GM21528 (cell line): Measurements from ENCODE around the gene FLNC.

Experiments used
- ATAC-seq: cut with Tn5 transposase; IDR thresholded peaks from one replicate; pipeline ENCODE4 v1.9.1; 2021; ENCODE audit warnings: mild to moderate bottlenecking, moderate library complexity; ENCODE audit not compliant: unreplicated experiment, low FRiP score

The FLNC gene

DNA sequence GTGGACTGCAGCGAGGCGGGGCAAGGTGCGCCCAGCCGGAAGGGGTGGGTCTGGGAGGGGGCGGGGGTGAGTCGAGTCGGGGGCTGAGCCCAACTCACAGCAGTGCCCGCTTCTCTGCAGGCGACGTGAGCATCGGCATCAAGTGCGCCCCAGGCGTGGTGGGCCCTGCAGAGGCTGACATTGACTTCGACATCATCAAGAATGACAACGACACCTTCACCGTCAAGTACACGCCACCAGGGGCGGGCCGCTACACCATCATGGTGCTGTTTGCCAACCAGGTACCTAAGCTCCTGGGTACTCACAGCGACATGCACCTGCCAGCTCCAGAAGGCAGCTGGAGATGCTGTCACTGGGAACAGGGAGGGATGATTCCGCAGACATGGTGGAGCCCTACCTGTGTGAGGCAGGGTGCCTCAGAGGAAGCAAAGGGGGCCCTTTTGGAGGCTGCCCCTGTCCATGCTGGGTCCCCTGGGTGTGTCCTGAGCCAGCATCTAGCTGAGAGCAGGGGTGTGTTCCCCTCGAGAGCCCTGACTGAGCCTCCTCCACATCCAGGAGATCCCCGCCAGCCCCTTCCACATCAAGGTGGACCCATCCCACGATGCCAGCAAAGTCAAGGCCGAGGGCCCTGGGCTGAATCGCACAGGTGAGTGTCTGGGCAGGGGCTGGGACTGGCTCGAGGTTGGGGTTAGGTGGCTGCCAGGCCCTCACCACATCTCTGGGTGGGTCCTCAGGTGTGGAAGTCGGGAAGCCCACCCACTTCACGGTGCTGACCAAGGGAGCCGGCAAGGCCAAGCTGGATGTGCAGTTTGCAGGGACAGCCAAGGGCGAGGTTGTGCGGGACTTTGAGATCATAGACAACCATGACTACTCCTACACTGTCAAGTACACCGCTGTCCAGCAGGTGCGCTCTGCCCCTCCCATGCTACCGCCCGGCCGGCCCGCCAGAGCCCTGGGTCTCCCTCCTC, 12.8 kb downstream of the FLNC start:
- ATAC-seq: no peak

DNA sequence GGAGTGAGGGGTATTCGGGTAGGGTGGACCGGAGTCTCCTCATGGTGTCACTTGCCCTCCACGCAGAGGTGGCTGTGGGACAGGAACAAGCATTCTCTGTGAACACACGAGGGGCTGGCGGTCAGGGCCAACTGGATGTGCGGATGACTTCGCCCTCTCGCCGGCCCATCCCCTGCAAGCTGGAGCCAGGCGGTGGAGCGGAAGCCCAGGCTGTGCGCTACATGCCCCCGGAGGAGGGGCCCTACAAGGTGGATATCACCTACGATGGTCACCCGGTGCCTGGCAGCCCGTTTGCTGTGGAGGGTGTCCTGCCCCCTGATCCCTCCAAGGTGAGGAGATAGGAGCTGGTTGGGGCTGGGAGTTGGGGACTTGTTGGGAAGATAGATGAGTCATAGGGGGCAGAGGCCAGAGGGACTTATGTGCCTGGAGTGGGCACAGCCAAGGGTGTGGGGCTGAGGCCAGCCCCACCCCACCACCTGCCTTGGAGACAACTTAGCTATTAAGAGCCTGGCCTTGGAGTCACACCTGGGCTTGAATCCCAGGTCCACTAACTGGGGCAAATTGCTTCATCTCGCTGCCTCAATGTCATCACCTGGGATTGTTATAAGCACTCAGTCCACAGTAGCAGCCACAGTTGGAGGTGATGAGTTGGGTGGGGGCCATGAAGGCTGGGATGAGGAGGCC, 13.9 kb downstream of the FLNC start:
- no peak for ATAC-seq

DNA sequence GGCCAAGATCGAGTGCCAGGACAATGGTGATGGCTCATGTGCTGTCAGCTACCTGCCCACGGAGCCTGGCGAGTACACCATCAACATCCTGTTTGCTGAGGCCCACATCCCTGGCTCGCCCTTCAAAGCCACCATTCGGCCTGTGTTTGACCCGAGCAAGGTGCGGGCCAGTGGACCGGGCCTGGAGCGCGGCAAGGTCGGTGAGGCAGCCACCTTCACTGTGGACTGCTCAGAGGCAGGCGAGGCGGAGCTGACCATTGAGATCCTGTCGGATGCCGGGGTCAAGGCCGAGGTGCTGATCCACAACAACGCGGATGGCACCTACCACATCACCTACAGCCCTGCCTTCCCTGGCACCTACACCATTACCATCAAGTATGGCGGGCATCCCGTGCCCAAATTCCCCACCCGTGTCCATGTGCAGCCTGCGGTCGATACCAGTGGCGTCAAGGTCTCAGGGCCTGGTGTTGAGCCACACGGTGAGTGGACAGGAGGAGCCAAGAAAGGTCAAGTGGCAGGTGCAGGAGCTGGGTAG, 14.6 kb downstream of the FLNC start:
- ATAC-seq: no peak

DNA sequence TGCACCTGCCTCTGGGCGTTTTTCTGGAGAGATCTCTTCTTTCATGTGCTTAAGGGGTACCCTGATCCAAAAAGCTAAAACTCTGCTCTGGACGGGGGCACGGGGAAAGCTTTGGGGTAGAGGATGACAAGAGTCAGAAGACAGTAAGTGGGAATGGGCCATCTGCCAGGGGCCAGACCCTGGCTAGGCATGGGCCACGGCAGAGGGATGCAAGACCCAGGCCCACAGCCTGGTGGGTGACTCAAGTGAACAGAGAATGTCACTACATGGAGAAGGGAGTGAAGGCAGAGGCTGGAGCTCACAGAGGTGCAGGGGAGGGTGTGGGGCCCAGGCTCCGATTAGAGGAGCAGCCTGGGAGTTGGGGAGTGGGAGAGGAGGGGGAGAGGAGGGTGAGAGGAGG, 15.3 kb downstream of the FLNC start:
- ATAC-seq: no peak

GRCh38 chr7:128845987-128846386, 15.8 kb downstream of the FLNC start:
- ATAC-seq: no peak

DNA sequence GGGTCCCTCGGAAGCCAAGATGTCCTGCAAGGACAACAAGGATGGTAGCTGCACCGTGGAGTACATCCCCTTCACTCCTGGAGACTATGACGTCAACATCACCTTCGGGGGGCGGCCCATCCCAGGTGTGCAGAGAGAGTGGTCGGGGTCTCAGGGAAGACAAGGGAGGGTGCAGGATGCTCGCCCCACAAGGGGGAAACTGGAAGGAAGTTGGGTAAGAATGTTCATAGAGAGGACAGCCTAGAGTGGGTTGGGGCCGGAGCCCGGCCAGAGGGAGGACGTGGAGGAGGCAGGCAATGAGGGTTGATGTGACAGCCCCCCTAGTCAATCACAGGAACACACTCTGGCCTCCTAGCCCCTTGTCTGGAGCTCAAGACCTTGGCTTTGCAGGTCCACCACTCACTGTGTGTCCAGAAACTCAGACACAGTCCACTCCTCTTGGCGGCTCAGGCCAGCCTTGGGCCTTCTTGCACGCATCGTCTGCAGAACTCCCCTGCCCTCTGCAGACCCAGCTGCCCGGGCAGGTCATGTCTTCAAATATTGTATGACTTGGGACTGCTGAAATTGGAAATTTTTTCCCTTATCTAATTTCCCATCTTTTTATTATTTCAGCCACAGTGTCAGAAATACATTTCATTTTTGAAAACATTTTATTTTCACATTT, 16.7 kb downstream of the FLNC start:
- no peak for ATAC-seq

GRCh38 chr7:128847721-128848211, 17.6 kb downstream of the FLNC start:
- ATAC-seq: no peak

- no peak for ATAC-seq
Measured at GRCh38 chr7:128848289-128849155, 18.3 kb downstream of the FLNC start.

GRCh38 chr7:128849156-128849515, 18.9 kb downstream of the FLNC start:
- ATAC-seq: no peak

- ATAC-seq: no peak
Measured at GRCh38 chr7:128849804-128850490, 19.7 kb downstream of the FLNC start.

GRCh38 chr7:128852537-128853254, 22.5 kb downstream of the FLNC start:
- no peak for ATAC-seq

DNA sequence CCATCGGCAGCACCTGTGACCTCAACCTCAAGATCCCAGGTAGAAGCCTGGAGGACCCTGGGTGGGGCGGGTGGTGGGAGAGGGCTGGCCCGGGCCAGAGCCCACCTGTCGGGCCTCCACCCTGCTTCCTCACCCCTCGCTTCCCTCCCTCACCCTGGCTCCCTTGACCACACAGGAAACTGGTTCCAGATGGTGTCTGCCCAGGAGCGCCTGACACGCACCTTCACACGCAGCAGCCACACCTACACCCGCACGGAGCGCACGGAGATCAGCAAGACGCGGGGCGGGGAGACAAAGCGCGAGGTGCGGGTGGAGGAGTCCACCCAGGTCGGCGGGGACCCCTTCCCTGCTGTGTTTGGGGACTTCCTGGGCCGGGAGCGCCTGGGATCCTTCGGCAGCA, 23.6 kb downstream of the FLNC start:
- ATAC-seq: no peak

- no peak for ATAC-seq
Measured at GRCh38 chr7:128854396-128854795, 24.2 kb downstream of the FLNC start.

DNA sequence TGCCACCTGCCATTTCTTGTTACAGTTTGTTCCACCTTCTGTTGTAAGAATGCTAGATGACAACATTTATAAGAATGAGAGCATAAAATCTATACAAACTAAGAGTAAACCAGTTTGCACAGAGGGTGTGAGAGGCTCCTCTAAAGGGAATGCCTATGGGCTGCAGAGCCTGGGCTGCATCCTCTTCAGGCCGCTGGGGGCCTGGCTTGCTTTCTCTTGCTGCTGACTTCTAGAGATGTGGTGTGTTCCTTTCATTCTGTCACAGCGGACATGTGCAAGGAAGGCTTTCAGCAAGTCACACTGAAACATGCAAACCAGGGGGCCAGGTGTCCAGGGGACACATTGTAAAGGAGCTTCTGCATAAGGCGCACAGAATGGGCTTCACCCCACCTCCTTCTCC, 25.4 kb downstream of the FLNC start:
- ATAC-seq: no peak

DNA sequence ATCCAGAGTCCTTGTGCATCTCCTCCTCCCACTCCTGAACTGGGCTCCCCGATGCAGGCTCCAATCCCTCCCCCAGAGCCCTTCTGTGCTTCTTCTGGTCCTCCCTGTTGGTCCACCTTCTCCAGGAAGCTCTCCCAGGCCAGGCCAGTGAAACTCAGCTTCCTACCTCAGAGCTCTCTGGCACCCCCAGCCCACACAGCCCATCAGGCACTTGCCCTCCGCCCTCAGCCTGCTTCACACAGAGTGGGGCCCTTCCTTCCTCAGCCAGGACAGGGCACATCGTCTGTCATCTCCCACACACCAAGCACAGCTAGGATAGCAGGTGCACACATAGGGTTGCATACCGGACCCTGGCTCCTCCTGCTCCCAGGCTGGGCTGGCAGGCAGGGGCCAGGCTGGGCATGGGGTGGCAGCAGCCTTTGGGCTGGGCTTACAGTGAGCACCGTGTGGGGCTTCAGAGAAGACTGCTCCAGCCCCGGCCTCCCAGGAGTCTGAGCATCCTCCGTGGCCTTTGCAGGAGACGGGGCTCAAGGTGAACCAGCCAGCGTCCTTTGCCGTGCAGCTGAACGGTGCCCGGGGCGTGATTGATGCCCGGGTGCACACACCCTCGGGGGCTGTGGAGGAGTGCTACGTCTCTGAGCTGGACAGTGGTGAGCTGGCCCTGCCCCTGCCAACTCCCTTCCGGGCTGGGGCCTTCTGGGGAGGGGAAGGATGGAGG, 26.0 kb downstream of the FLNC start:
- ATAC-seq: no peak

DNA sequence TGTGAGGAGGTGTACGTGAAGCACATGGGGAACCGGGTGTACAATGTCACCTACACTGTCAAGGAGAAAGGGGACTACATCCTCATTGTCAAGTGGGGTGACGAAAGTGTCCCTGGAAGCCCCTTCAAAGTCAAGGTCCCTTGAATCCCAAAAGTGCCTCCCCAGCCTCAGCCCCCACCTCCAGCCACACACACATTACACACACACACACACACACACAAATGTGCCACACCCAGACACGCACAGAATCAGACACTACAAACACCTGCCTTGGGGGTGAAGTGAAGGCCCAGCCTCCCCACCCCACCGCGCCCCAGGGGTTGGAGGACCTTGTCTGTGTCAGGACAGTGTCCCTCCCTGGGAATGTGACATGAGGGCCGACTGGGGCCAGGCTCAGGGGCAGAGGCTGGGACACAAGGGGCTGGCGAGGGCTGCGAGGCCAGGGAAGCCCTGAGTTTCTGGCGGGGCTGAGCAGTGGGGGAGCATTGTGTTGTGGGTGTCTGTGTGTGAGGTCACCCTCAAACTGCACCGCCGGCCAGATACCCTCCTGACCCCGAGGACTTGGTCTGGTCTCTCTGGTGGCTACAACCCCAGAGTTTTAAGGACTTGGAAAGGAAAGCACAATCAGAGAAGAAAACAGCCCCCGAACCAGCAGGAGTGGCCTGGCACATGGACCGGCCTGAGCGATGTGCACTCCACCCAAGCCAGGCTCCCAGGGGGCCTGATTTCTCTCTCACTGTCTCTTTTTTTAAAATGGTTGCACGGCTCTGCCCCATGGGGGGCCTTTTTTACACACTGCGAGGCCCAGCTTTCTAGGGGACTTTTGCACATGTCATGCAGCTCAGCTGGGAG, 28.4 kb downstream of the FLNC start:
- ATAC-seq: no peak
